Right forelimb (tissue), 1 donor: ENCODE results near the gene ADARB1.

Source experiments
- DNase-seq: peaks from one replicate; pipeline ENCODE4 v3.0.0-alpha.2; 2018

The ADARB1 gene

DNA sequence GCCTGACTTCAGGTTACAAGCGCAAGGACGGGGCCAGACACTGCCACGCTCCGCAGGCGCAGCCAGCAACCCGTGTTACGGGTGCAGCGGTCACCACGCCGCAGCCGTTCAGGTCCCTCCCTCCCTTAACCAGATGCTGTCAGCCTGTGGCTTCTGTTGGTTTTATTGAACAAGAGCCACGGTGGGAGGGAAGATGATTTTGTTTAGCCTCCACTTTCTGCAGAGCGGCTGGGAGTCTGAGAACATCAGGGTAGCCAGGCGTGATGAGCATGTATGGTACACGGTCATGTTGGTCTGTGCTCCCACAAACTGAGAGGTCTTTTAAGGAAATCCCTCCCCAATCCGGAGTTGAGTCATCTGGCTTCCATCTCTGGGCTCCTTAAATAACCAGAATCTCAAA, 18.5 kb upstream of the ADARB1 start:
- no peak for DNase-seq

DNA sequence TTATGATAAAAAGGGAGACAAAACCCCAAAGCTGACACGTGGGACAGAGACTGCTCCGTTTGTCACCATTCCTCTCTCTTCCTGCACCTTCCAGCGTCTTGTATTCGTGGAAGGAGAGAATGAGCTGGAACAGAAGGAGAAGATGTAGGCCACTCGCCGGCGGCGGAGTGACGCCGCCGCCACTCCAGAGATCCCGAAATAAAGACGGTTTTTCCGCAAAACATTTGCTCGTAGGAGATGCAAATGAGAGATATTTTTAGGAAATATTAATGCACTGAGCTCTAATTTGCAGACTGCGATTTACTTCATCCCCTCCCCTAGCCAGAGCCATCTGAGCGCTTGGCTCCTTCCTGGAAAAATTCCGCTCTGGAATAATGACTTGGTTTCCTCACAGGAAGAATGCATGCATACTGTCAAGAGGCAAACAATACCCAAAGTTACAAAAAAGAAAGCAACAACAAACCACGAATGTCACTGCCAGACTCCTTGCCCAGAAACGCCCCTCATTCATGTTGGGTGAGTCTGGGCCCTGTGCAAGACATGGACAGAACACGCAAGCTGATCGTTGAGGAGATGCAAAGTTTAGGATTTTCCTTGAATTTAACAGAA, 18.0 kb upstream of the ADARB1 start:
- no peak for DNase-seq

DNA sequence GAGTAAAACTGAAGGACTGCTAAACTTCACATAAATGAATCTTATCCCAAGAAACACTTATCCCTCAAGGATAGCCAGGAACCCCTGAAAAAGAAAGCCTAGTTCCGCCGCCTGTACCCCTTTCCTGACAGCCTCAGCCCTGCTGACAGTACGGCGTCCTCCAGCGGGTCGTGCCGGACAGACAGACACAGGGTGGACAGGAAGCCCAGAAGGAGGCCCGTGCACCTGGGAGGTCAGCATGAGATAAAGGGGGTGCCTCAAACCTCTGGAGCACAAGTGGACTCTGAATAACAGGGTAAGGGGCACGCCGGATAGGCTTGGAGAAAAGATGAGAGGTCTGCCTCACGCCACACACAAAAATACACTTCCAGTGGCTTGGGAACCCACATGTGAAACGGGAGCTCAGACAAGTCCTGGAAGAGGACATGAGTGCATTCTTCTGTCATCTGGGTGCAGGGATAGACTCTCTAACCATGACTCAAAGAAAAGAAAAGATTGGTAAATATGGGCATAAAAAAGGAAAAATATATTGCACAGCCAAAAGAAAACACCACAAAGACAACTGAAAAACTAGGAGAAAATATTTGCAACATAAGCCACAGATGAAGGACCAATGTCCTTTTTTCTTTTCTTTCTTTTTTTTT, 17.3 kb upstream of the ADARB1 start:
- no peak for DNase-seq

DNA sequence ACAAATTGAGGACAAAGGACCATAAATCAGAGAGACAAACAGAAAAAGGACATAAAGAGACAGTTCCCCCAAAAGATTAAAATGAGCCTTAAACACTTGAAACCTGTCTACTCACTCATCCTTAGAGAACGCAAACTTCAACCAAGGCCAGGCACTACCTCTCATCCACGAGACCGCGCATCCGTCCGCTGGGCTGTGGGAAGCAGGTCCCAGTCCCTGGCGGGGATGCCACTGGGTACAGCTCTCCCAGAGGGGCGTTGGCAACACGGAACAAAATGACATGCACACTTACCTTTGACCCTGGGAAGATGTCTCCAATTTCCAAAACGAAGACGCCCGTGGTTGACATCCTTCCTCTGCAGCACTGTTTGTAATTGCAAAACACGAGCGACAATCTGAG, 16.5 kb upstream of the ADARB1 start:
- no peak for DNase-seq

DNA sequence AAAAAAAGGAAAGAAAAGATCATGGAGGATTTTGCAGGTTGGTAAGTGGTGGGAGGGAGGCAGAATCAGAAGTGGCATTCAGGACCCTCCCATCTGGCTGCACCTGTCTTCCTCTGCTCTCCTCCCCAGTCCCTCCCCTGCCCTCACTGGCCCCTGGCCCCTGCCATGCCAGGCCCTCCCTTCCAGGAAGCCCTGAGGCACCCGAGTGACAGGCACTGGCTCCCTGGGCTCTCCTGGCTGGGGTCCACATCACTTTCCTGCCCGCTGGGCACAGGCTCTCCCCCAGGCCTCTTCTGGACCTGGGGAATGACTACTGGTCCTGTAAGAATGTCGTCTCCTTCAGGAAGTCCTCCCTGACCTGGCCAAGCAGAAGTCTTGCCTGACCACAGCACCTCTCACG, 15.3 kb upstream of the ADARB1 start:
- no peak for DNase-seq

DNA sequence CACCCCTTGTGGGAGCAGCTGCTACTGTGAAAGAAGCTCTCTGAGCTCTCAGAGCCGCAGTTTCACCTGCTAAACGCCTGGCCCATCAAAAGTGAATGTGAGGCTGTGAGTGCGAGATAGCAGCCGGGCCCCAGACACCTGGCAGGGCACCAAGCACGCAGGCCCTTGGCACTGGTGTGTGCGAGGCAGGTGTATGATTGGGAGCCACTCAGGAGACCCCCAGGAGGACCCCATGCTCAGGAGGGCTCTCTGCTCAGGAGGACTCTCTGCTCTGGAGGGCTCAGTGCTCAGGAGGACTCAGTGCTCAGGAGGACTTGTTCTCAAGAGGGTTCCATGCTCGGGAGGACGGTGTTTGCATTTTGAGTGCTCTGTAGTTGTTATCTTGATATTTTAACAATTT, 14.3 kb upstream of the ADARB1 start:
- DNase-seq, result peak; percentile 36

DNA sequence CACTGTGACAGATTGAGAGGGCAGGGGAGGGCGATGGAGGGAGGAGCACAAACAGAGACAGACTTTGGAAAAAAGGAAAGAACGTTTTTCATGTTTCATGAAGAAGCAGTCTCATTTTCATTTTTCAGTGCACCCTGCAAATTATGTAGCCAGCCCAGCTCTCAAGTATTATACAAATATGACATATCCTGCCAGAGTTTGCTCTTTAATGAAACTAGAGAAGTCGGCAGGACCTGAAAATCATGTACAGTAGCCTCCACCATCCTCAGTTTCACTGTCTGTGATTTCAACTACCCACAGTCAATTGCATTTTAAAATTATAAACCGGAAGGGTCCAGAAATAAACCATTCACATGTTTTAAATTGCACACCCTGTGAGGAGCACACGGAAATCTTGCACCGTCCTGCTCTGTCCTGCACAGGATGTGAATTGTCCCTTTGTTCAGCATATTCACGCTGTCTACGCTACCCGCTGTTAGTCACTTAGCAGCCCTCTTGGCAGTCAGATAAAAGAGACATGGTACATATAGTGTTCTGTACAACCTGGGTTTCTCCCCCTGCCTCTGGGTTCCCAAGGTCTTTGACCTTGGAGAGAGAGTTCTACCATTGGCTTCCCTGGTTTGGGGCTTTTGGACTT, 13.6 kb upstream of the ADARB1 start:
- no peak for DNase-seq

DNA sequence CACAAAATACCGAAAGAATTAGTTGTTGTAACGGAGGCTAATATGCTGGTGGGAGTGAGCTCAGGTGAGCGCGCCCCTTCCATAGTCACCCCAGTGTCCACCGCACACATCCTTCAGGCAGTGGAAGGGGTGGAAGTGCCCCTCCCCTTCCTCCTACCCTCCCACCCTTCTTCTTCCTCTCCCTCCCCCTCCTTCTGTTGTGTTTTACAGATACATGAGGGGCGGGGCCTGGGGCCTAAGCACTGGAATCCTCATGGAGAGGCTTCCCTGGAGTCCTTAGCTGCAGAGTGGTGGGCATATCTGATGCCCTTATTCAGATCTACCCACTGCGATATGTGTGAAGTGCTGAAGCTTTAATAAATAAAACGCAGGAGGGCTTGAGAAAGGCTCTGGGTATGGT, 10.3 kb upstream of the ADARB1 start:
- no peak for DNase-seq

DNA sequence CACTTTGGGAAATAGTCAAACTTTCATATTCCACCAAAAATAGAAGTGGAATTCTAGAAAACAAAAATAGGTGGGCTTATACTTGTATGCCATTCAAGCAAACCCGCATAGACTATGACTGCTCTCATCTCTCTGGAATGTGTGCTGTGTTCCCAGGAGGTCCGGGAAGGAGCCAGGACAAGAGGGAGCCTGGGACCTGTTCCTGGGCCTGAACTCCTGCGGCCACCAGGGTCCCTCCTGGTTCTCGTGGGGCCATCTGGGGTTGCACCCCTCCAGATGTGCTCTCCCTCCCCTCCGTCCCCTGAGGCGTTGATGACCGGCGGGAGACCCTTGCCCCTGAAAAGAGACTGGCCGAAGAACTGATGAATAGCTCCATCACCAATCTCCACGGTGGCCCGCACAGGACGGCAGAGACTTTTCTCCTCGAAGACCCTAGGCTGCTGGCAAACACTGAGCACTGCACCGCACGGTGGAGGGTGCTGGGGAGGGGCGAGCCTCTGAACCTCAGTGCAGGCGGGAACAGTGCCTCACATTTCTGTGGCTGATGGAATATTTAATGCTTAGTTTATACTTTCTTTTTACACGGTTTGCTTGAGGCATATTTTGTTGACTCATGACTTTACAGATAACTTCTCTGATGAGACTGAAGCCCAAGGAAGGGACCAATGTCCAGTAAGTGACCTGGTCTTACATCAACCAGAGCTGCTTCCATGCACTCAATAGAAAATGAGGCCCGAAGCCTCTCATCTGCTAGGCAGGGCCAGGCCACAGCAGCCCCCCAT, 9.6 kb upstream of the ADARB1 start:
- no peak for DNase-seq

DNA sequence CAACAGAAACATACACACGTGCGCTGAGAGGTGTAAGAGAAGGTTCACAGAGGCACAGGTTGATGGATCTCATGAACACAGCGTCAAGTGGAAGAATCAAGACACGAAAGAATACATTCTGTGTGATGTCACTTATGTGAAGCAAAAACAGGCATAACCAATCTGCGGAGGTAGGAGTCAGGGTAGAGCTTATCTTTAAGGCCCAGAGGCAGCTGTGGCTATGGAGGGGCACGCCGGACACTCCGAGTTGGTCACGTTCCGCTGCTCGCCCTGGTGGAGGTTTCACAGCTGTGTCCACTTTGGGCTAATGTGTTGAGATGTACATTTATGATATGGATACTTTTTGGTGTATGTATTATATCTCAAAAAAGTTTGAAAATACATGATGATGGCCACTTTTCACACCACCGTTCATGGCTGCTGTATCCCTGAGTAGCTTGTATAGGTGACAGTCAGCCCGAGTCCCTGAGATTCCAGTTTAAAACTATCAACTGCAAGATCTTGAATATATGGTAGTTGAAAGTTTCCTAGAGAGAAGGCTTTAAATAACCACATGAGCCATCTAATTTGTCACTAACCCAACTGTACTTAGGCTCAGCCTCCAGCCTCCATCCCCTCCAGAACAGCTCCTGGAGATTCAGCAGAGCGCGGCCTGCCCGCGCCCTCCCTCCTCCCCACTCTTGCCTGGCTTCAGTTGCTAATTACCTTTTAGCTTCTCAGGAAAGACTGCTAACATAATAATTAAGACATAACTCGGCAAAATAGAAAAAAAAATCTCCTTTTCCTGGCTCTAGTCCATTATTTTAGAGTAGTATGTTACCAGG, 6.7 kb upstream of the ADARB1 start:
- DNase-seq, result no peak

DNA sequence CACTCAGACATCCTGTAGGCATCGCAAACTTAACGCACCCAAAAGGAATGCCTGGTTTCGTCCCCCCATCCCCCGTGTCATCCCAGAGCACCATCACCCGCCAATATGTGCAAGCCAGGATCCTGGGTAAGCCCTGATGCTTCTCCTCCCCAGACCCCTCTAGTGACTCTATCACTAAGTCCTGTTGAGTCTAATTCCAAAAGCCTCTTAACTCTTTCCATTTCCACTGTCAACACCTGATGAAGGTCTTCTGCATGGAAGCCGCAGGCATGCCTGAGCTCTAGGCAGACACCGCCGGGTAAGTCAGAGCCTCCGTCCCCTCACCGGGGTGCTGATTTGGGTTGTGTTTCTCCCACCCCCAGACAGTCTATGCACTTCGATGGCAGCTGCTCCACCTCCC, 5.3 kb upstream of the ADARB1 start:
- no peak for DNase-seq

DNA sequence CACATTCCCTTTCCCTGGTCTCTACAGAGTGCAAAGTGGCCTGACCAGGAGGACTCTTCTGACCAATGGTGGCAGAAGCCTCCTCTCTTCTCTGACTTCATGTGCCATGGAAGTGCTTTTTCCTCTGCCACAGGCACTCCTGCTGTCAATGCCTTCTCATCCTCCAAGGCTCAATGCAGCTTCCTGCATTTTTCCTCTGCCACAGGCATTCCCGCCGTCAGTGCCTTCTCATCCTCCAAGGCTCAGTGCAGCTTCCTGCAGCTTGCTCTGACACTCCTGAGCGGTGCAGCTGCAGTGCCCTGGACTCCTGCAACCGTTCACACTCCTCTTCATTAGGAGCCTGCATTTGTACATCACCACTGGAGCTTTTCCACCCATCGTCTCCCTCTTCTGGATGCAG, 4.7 kb upstream of the ADARB1 start:
- no peak for DNase-seq

DNA sequence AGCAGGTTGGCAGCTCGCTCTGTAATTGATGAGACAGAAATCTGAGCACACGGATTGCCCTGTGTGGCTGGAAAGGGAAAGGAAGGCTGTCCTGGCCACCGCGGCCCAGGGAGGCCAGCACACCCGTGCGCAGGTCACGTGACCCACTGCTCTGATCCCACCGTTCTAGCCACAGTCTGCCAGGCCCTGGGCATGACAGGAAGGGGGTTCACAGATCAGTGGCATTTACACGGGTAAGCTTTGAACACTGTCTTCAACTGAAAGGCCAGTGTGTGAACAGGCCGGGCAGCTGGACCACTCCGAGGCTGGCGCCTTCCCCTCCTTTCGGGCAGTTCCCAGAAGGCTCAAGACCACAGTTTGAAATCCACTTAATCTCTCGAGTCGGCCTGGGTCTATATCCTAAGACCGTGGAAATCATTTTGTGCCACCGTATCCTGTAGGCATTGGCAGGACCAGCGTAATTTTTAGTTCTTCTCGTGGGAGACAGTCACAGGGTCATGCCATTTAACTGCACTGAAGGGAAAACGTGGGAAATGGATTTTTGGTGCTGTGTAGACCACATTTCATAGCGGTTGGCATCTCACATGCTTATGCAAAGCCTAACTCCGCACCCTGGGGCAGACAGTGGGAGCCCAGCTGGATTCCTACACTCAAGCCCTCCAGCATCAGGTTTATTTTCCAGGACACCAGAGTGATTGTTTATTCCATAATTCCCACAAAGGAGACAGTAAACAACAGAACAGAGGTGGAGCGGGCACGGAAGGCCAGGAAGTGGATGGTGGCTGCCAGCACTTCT, 3.1 kb upstream of the ADARB1 start:
- DNase-seq, result peak; percentile 51

DNA sequence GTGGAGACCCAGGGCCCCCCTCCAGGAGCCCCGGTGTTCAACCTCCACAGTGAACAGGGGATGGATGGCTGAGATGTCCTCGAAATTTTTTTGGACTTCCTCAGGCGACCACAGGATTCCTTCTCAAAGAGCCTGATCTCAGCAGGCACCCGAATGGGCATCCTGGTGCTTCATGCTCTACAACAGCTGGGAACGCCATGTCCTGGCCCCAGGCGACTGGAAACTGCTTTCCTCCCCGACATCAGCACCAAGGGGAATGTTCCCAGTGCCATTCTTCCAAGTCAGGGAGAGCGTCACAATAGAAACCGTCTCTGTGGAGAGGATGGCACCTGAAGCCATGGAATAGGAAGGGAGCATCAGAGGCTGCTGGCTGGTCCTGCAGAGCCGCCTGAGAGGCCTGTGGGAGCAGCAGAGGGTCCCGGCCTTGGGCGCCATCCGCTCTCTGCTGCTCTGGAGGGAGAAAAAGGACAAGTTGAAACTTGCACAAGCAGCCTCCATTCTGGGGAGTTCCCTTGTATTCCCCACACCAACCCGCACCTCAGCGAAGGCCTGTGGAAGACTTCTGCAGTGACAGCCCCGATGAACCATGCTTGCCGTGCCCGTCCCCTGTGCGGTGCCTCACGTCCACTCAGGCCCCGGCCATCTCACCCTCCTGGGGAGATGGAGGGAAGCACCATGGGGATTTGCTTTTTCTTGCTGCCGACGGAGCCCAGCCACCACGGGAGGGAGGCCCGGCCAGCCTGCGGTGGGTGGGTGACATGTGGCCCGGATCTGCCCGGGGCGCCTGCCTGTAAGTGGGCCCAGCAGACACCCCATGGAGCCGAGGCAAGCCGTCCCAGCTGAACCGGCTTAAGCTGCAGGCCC, 2.3 kb upstream of the ADARB1 start:
- peak; percentile 32 for DNase-seq

DNA sequence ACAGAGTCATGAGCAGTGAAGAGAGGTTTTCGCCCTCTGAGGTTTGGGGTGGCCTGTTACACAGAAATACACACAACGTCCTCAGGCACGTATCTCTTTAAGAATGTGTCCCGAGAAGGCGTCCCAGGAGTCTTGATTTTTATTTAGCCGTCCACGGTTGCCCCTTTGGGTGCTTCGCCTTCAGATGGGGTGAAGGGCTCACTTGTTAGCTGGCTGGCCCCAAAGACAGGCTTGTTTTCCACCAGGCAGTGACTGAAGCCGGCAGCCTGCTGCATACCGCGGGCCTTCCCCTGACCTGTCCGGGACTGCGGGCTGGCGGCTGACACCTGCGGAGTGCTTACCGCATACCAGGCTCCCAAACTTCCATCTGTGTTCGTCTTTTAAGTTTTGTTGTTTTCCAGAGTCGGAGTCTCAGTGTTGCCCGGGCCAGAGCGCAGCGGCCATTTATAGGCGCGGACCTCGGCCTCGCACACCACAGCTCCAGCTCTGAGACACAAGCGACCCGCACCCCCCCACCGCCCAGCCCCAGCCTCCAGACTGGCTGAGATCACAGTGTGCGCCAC, 1.6 kb upstream of the ADARB1 start:
- DNase-seq, result peak; percentile 44

DNA sequence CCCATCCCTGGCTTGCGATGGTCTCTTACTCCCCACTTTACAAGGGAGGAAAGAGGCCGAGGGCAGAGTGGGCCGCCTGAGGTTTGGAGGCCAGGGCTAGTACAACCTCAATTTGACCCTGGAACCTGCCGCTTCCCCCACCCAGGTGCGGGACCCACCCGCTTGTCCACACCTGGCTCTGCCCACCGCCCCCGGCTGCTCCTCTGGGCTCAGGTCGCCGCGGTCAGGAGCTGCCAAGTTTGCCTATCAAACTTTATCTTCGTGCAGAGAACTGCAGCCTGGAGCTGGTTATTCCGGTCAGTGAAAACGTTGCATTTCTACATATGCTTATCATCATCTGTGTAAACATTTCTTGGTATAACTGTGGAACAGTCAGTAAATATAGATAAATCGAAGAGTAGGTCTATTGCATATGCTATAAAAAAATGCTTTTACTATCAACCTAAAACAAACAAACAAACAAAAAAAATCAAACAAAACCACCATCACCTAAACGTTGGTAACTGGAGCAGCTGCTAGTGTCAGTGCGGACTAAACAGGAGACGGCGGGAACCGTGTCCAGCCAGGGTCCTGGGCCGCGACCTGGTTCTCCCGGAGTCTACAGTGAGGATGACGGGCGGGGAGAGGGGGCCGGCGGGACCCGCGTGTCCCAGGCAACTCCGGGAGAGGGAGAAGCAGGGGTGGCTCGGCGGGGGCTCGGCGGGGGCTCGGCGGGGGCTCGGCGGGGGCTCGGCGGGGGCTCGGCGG, 906 bp upstream of the ADARB1 start:
- DNase-seq, result peak; percentile 65

DNA sequence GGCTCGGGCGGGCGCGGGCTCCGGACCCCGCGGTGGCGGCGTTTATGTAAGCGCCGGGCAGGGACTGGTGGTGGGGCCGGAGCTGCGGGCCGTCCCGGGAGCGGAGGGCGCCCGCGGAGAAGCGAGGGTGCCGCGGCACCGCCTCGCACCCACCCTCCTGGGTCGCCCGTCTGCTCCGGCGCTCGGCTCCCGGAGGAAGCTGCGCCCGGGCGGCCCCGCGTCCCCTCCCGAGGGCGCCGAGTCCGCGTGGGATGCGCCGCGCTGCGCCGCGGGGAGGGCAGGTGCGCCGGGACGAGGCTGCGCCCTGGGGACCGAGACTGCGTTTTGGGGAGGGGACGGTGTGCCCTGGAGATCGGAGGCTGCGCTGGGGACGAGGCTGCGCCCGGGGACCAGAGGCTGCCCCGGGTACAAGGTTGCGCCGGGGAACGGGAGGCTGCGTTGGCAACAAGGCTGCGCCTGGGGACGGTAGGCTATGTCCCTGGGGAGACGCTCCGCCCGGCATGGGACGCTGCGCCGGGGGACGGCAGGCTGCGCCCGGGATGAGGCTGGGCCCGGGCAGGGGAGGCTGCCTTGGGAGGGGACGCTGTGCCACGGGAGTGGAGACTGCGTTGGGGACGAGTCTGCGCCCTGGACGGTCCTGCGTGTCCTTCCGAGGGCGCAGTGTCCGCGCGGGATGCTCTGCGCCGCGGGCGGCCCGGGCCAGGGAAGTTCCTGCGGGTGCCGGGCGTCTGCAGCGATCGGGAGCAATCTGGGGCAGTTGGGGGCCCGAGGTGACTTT, 627 bp downstream of the ADARB1 start:
- no peak for DNase-seq

DNA sequence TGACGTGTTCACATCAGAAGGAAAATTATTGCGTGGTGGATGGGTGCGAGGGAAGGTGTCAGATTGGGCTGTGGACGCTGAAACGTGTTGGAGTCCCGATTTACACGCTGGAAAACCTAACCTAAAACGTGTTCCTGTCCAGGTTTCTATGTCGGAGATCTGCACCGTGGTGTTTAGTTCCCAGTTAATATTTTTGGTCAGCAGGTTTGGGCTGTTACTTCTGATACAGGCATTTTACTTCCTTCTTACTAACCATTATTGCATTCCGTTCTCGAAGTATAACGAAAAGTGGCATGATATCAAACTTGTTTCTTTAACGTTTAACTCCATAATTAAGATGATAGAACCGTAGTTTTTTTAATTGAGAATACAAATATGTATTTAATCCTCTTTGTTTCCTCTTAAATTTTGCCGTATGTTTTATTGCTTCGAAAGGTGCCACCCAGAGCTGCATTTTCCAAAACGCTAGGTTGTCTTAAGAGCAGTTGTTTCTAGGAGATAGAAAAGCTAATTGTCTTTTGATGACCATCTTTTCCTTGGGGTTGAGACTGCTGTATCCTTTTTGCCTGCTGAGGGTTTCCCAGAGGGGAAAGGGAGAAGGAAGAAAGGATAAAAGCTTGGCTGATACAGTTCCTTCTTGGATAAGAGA, 1.3 kb downstream of the ADARB1 start:
- no peak for DNase-seq
